ENCODE results near the gene ITPR2. TPM values are rescaled to one million over a fixed set of nuclear protein-coding genes. Genes with fewer than 3 reads are reported as not detected.

ITPR2 gene
- total RNA-seq, 1 donor from 2014 or later = 15.8 TPM

- Histone ChIP-seq H3K36me3 (peaks cover 10% of the 10 kb centered on the region), H3K27ac (replicated peaks) (peak overlapping the region; percentile 17), H3K4me1 (peaks cover 20% of the 10 kb centered on the region), H3K27me3 (ENCODE audit: low read depth) (no peaks in the 10 kb centered on the region), H3K9me3 (replicated peaks) (no peaks in the 10 kb centered on the region), H3K4me3 (no peak overlapping the region)
- intact Hi-C loops (cut with micrococcal nuclease) = no loop called here
- no peak for TF ChIP-seq CTCF (IDR thresholded peaks at IDR 0.05; ENCODE audit: borderline replicate concordance)
- no peak for DNase-seq
These were observed 128.8 kb downstream of the ITPR2 start for GRCh38 chr12:26704214-26704613.

GRCh38 chr12:26702741-26703140 lies 130.3 kb downstream of the ITPR2 start:
- peaks cover 20% of the 10 kb centered on the region for H3K4me1 ChIP-seq
- H3K27me3 ChIP-seq (ENCODE audit: low read depth) = no peaks in the 10 kb centered on the region
- no peak for TF ChIP-seq CTCF (IDR thresholded peaks at IDR 0.05; ENCODE audit: borderline replicate concordance)
- DNase-seq = no peak
- H3K9me3 ChIP-seq (replicated peaks) = no peaks in the 10 kb centered on the region
- intact Hi-C loops (cut with micrococcal nuclease) = no loop called here
- no peak overlapping the region for H3K4me3 ChIP-seq
- H3K27ac ChIP-seq (replicated peaks) = no peak overlapping the region
- peaks cover 9% of the 10 kb centered on the region for H3K36me3 ChIP-seq

- TF ChIP-seq CTCF (IDR thresholded peaks at IDR 0.05; ENCODE audit: borderline replicate concordance) = peak; percentile 71
- DNase-seq = no peak
- intact Hi-C loops (cut with micrococcal nuclease) = no loop called here
- Histone ChIP-seq H3K27me3 (ENCODE audit: low read depth) (no peaks in the 10 kb centered on the region), H3K4me1 (peaks cover 20% of the 10 kb centered on the region), H3K4me3 (no peak overlapping the region), H3K27ac (replicated peaks) (no peak overlapping the region), H3K36me3 (peaks cover 11% of the 10 kb centered on the region), H3K9me3 (replicated peaks) (no peaks in the 10 kb centered on the region)
These were observed 131.3 kb downstream of the ITPR2 start for GRCh38 chr12:26701604-26702215.

GRCh38 chr12:26700430-26700829 lies 132.6 kb downstream of the ITPR2 start:
- H3K4me1 ChIP-seq = peaks cover 20% of the 10 kb centered on the region
- TF ChIP-seq CTCF (IDR thresholded peaks at IDR 0.05; ENCODE audit: borderline replicate concordance) = no peak
- no peak for DNase-seq
- no peaks in the 10 kb centered on the region for H3K27me3 ChIP-seq (ENCODE audit: low read depth)
- H3K4me3 ChIP-seq = no peak overlapping the region
- intact Hi-C loops (cut with micrococcal nuclease) = no loop called here
- no peaks in the 10 kb centered on the region for H3K9me3 ChIP-seq (replicated peaks)
- H3K36me3 ChIP-seq = peaks cover 20% of the 10 kb centered on the region
- no peak overlapping the region for H3K27ac ChIP-seq (replicated peaks)

GRCh38 chr12:26699237-26699636 lies 133.8 kb downstream of the ITPR2 start:
- peaks cover 32% of the 10 kb centered on the region for H3K36me3 ChIP-seq

More at GRCh38 chr12:26699237-26699636, 133.8 kb downstream of the ITPR2 start:
- no peak for TF ChIP-seq CTCF (IDR thresholded peaks at IDR 0.05; ENCODE audit: borderline replicate concordance)
- no peak overlapping the region for H3K27ac ChIP-seq (replicated peaks)
- peaks cover 10% of the 10 kb centered on the region for H3K4me1 ChIP-seq
- no peak overlapping the region for H3K4me3 ChIP-seq
- no peaks in the 10 kb centered on the region for H3K9me3 ChIP-seq (replicated peaks)
- intact Hi-C loops (cut with micrococcal nuclease) = no loop called here
- DNase-seq = no peak
- no peaks in the 10 kb centered on the region for H3K27me3 ChIP-seq (ENCODE audit: low read depth)
